Kidney epithelial cell (primary cell): ENCODE results near the gene RGS9. TPM values are rescaled to one million over a fixed set of nuclear protein-coding genes. Genes with fewer than 3 reads are reported as not detected.

Experiments used
- DNase-seq: peaks from one replicate; pipeline ENCODE4 v3.0.0-alpha.2; 2010; ENCODE audit warnings: low read depth
- H3K27me3 ChIP-seq: 2 replicates; pipeline ENCODE4 v1.6.0; 2011; ENCODE audit warnings: low read length; ENCODE audit not compliant: control insufficient read depth, insufficient read depth
- H3K36me3 ChIP-seq: 2 replicates; pipeline ENCODE4 v1.5.1; 2011; ENCODE audit warnings: low read length; ENCODE audit not compliant: control insufficient read depth, insufficient read depth
- H3K4me3 ChIP-seq: 2 replicates; pipeline ENCODE4 v1.5.1; 2011; ENCODE audit warnings: low read depth, mild to moderate bottlenecking, control low read depth, low read length
- total RNA-seq: library from RNA; depleted of rRNA; stranded (reverse); fragments of >200 nt; gene quantifications from 2 replicates; pipeline ENCODE4 v1.2.3, GENCODE V29; 2015
- TF ChIP-seq, protein P1 (sequence below): IDR thresholded peaks from 2 replicates; pipeline ENCODE4 v1.5.1; 2011; ENCODE audit warnings: mild to moderate bottlenecking, moderate library complexity, low read length, control low read depth, inconsistent platforms; ENCODE audit not compliant: insufficient read depth, poor library complexity, severe bottlenecking

RGS9 gene
- total RNA-seq, 1 donor from 2014 or later = 7.5 TPM

DNA sequence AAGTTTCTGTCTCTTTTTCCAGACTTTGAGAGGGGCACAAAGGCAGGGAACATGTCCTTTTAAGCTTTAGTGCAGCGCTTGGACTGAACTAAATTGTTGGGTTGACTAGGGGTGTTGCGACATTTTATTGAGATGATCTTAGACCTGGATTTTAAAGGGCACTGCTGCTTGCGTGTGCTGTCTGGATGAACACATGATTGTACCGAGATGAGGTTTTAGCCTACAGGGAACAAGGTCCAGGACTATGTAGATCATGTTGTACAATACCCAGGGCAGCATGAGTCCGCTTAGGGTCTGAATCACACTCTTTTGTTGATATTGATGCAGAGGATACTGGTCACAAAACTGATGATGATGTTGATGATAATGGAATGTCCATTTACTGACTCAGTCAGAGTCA lies 5.2 kb upstream of the RGS9 start:
- TF ChIP-seq, protein P1, sequence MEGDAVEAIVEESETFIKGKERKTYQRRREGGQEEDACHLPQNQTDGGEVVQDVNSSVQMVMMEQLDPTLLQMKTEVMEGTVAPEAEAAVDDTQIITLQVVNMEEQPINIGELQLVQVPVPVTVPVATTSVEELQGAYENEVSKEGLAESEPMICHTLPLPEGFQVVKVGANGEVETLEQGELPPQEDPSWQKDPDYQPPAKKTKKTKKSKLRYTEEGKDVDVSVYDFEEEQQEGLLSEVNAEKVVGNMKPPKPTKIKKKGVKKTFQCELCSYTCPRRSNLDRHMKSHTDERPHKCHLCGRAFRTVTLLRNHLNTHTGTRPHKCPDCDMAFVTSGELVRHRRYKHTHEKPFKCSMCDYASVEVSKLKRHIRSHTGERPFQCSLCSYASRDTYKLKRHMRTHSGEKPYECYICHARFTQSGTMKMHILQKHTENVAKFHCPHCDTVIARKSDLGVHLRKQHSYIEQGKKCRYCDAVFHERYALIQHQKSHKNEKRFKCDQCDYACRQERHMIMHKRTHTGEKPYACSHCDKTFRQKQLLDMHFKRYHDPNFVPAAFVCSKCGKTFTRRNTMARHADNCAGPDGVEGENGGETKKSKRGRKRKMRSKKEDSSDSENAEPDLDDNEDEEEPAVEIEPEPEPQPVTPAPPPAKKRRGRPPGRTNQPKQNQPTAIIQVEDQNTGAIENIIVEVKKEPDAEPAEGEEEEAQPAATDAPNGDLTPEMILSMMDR = no peak
- Histone ChIP-seq H3K4me3 (no peak overlapping the region), H3K36me3 (no peaks in the 10 kb centered on the region), H3K27me3 (peaks cover 7% of the 10 kb centered on the region)
- DNase-seq = no peak

DNA sequence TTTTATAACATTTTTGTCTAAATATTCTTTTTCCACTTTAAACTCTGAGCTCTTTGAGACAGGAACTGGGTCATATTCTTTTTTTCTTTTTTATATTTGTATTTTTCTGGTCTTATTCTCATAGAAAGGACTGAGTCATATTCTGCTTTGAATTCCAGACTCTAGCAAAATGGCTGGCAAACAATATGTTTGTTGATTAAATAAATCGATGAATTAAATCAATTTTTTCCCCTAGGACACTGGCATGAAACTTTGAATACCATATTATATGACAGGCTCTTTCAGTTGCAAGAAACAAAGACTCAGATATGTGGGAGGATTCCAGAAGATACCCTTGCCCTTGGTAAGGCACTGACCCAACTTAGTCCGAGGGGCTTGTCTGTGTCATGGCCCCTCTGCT lies 3.1 kb upstream of the RGS9 start:
- TF ChIP-seq, protein P1 = no peak
- Histone ChIP-seq H3K36me3 (no peaks in the 10 kb centered on the region), H3K27me3 (peaks cover 5% of the 10 kb centered on the region), H3K4me3 (no peak overlapping the region)
- DNase-seq = no peak

DNA sequence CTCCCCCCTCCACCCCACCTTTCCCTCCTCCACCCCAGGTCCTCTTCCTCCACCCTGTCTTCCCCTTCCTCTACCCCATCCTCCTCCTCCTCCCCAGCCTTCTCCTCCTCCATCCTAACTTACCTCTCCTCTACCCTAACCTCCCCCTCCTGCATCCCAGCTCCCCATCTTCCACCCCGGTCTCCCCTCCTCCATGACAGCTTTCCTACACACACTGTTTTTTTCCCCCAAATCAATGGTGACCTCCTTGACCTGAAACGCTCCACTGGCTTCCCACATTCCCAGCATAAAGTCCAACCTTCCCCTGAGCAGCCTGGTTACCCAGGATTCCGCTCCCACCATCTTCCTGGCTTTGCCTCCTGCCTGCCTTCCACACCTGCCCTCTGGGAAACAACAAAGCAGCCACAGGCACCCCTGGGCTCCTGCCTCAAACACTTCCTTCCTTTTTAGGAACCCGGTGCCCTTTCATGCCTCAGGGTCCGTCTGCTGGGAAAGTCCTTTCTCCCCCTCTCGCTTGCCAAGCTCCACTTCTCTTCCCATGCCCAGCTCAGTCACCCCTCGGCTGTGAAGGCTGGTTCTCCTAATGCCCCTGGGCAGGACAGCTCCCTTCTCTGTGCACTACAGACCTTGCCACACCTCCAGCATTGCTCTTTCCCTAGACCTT lies 2.1 kb downstream of the RGS9 start:
- TF ChIP-seq, protein P1 = no peak

DNA sequence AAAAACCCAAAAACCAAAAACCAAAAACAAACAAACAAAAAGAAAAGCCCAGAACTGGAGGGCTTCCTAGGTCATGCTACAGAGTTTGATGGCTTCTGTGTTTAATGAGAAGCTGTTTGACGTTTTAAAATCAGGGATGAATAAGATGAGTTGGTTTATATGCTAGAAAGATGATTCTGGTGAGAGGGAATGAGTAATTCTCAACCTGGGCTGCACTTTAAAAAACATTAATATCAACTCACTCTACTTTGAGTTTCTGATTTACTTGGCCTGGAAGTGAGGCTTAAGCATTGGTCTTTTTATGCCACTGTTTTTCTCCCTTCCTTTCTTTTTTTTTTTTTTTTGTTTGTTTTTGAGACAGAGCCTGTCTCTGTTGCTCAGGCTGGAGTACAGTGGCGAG lies 5.1 kb downstream of the RGS9 start:
- Histone ChIP-seq H3K27me3 (peaks cover 3% of the 10 kb centered on the region), H3K36me3 (no peaks in the 10 kb centered on the region), H3K4me3 (no peak overlapping the region)
- TF ChIP-seq, protein P1 = no peak
- DNase-seq = no peak

More for the DNA sequence above, 2.1 kb downstream of the RGS9 start:
- Histone ChIP-seq H3K27me3 (peaks cover under 1% of the 10 kb centered on the region), H3K4me3 (no peak overlapping the region), H3K36me3 (no peaks in the 10 kb centered on the region)
- DNase-seq = no peak

DNA sequence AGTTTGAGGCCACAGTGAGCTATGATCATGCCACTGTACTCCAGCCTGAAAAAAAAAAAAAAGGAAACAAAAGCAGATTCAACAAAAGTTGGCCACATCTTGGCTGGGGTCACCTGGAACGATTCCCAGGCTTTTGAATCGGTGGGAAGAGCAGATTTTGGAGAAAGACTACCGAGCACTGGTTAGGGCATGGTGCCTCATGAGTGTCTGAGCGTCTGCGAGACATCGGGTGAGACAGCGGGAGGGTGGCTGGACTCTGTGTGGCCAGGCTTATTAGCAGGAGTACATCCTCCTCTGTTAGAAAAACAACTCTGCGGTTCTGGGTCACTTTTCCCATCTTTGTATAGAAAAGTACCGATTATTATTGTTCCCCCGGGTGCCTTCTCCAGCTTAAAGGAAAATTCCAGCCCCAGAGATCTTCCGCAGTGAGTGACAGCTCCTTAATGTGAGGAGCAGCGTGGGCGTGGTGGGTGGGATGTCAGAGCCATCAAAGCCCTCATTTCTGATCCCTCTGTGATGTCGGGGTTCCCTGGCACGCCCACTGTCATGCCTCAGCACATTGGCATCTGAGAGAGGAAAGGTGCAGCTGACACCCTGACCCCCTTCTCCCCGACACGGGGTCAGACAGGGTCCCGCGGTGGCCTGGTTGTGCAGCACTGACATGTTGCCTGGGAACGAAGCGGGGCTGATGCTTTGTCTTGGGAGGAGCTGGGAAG lies 6.9 kb downstream of the RGS9 start:
- H3K4me3 ChIP-seq = no peak overlapping the region
- TF ChIP-seq, protein P1 = no peak
- no peak for DNase-seq
- H3K27me3 ChIP-seq = peaks cover 3% of the 10 kb centered on the region
- no peaks in the 10 kb centered on the region for H3K36me3 ChIP-seq
